ENCODE results near the gene SH2D1A.
A peak's percentile ranks its signal among the peaks of the same experiment; 100 is the strongest.
"Not testable (repeated sequence)": the region's sequence is repeated elsewhere in the genome, so short reads cannot be mapped to it uniquely, and the experiment has no call there.

The SH2D1A gene

GRCh38 chrX:124346117-124346876, at the start of gene SH2D1A:
Gene SH2D1A, plus strand, starts transcription at chrX:124346563. Its CDS starts 80 bp downstream, at chrX:124346643.
- DNase-seq (ENCODE audit: low read depth), result no peak

GRCh38 chrX:124299323-124299722, 47.0 kb upstream of the SH2D1A start:
- DNase-seq (ENCODE audit: low read depth), result not testable (repeated sequence)

GRCh38 chrX:124300405-124300804, 46.0 kb upstream of the SH2D1A start:
- DNase-seq (ENCODE audit: low read depth), result no peak

- no peak for DNase-seq (ENCODE audit: low read depth)
These were observed 39.0 kb upstream of the SH2D1A start for GRCh38 chrX:124307253-124307907.

GRCh38 chrX:124325732-124326131, 20.6 kb upstream of the SH2D1A start:
- no peak for DNase-seq (ENCODE audit: low read depth)

- DNase-seq (ENCODE audit: low read depth), result peak; percentile 14
These were observed 17.6 kb upstream of the SH2D1A start for GRCh38 chrX:124328765-124329164.

- DNase-seq (ENCODE audit: low read depth), result no peak
These were observed 13.6 kb upstream of the SH2D1A start, which contains the start of gene TEX13D for GRCh38 chrX:124332481-124333424. Gene TEX13D, plus strand, starts transcription at chrX:124332660. Its CDS starts 258 bp downstream, at chrX:124332918.

- no peak for DNase-seq (ENCODE audit: low read depth)
These were observed 12.5 kb upstream of the SH2D1A start for GRCh38 chrX:124333862-124334261.

GRCh38 chrX:124334555-124334954, 11.8 kb upstream of the SH2D1A start:
- not testable (repeated sequence) for DNase-seq (ENCODE audit: low read depth)

GRCh38 chrX:124335598-124335997, 10.8 kb upstream of the SH2D1A start:
- DNase-seq (ENCODE audit: low read depth), result no peak

GRCh38 chrX:124337916-124338315, 8.4 kb upstream of the SH2D1A start:
- DNase-seq (ENCODE audit: low read depth), result no peak

GRCh38 chrX:124338733-124339514, 7.4 kb upstream of the SH2D1A start:
- no peak for DNase-seq (ENCODE audit: low read depth)

GRCh38 chrX:124341396-124342132, 4.8 kb upstream of the SH2D1A start:
- DNase-seq (ENCODE audit: low read depth), result no peak

- no peak for DNase-seq (ENCODE audit: low read depth)
These were observed 4.0 kb upstream of the SH2D1A start for GRCh38 chrX:124342174-124342867.

GRCh38 chrX:124343016-124343415, 3.3 kb upstream of the SH2D1A start:
- DNase-seq (ENCODE audit: low read depth), result no peak

GRCh38 chrX:124344246-124344645, 2.1 kb upstream of the SH2D1A start:
- DNase-seq (ENCODE audit: low read depth), result no peak

- no peak for DNase-seq (ENCODE audit: low read depth)
These were observed 496 bp downstream of the SH2D1A start for GRCh38 chrX:124346877-124347241.

GRCh38 chrX:124347242-124347641, 879 bp downstream of the SH2D1A start:
- no peak for DNase-seq (ENCODE audit: low read depth)

- no peak for DNase-seq (ENCODE audit: low read depth)
These were observed 1.8 kb downstream of the SH2D1A start for GRCh38 chrX:124348182-124348581.

GRCh38 chrX:124348885-124349453, 2.6 kb downstream of the SH2D1A start:
- no peak for DNase-seq (ENCODE audit: low read depth)

Measured in HS-5 (cell line).